A673 (cell line): ENCODE data around the gene SARNP.

Source experiments
- CTCF ChIP-seq: fragments of 300-800, 200-600 bp; sonication (generic); conservative IDR thresholded peaks from 2 replicates; pipeline ENCODE4 v1.5.1; 2017; ENCODE audit warnings: low read depth, mild to moderate bottlenecking, antibody characterized with exemption, low read length, moderate library complexity, mixed read lengths
- EZH2 ChIP-seq: fragments of 200-600 bp; sonication (generic); IDR thresholded peaks from 2 replicates; pipeline ENCODE4 v1.6.1; 2017; ENCODE audit warnings: borderline replicate concordance, low read depth, mild to moderate bottlenecking, mixed read lengths, antibody characterized with exemption, low read length; ENCODE audit not compliant: poor library complexity, severe bottlenecking

- no peak for TF ChIP-seq CTCF
- no peak for TF ChIP-seq EZH2
These were observed 90.6 kb downstream of the SARNP start for GRCh38 chr12:55726971-55727370.
